HepG2 (cell line): ENCODE results near the gene ANKRD11. TPM values are rescaled to one million over a fixed set of nuclear protein-coding genes. Genes with fewer than 3 reads are reported as not detected.
A peak's percentile ranks its signal among the peaks of the same experiment; 100 is the strongest.

ENCODE experiments used
- ARNTL ChIP-seq: sonication (generic); formaldehyde crosslinking; IDR thresholded peaks from 2 replicates; pipeline ENCODE4 v1.4.0; 2020; ENCODE audit warnings: mild to moderate bottlenecking, missing genetic modification reagents
- BHLHE40 ChIP-seq: IDR thresholded peaks from 2 replicates; pipeline ENCODE4 v1.6.1; 2011; ENCODE audit warnings: low read length, improper control_type of control experiment
- CENPT ChIP-seq: sonication (generic); formaldehyde crosslinking; IDR thresholded peaks from 2 replicates; pipeline ENCODE4 v1.8.0; 2022; ENCODE audit warnings: low read depth, mild to moderate bottlenecking, moderate library complexity, missing genetic modification reagents
- DMAP1 ChIP-seq: IDR thresholded peaks from 2 replicates; pipeline ENCODE4 v1.6.1; 2016
- DR1 ChIP-seq: sonication (generic); formaldehyde crosslinking; IDR thresholded peaks from 2 replicates; pipeline ENCODE4 v1.8.0; 2021; ENCODE audit warnings: mild to moderate bottlenecking, missing genetic modification reagents, inconsistent platforms
- GPN1 ChIP-seq: sonication (generic); formaldehyde crosslinking; IDR thresholded peaks from 2 replicates; pipeline ENCODE4 v1.5.1; 2020; ENCODE audit warnings: missing genetic modification reagents, borderline replicate concordance
- IRF1 ChIP-seq: sonication (generic); formaldehyde crosslinking; IDR thresholded peaks from 2 replicates; pipeline ENCODE4 v1.4.0; 2020; ENCODE audit warnings: low read depth, mild to moderate bottlenecking, missing genetic modification reagents
- JUNB ChIP-seq: sonication (generic); formaldehyde crosslinking; IDR thresholded peaks from 2 replicates; pipeline ENCODE4 v1.8.0; 2022; ENCODE audit warnings: missing genetic modification reagents, mild to moderate bottlenecking, borderline replicate concordance
- KLF6 ChIP-seq: IDR thresholded peaks from 2 replicates; pipeline ENCODE4 v1.8.0; 2016; ENCODE audit warnings: missing biosample characterization, missing genetic modification reagents
- MED8 ChIP-seq: sonication (generic); formaldehyde crosslinking; IDR thresholded peaks from 2 replicates; pipeline ENCODE4 v1.8.1; 2023; ENCODE audit warnings: mild to moderate bottlenecking, missing genetic modification reagents; ENCODE audit not compliant: insufficient replicate concordance
- ONECUT2 ChIP-seq: sonication (generic); formaldehyde crosslinking; IDR thresholded peaks from 2 replicates; pipeline ENCODE4 v1.4.0; 2020; ENCODE audit warnings: missing genetic modification reagents
- RAD21 ChIP-seq: fragments of 450-650 bp; formaldehyde crosslinking; IDR thresholded peaks from 2 replicates; pipeline ENCODE4 v1.5.0; 2020; ENCODE audit warnings: mild to moderate bottlenecking
- SETDB1 ChIP-seq: sonication (generic); formaldehyde crosslinking; IDR thresholded peaks from 2 replicates; pipeline ENCODE4 v1.5.1; 2020; ENCODE audit warnings: missing genetic modification reagents, mild to moderate bottlenecking, borderline replicate concordance
- SRSF9 ChIP-seq: fragments of 200-400 bp; formaldehyde crosslinking; IDR thresholded peaks from 2 replicates; pipeline ENCODE4 v1.6.1; 2018; ENCODE audit warnings: borderline replicate concordance, mild to moderate bottlenecking, low read depth, low read length; ENCODE audit not compliant: insufficient read depth, poor library complexity, severe bottlenecking
- TAF1 ChIP-seq: sonication (generic); formaldehyde crosslinking; IDR thresholded peaks from 2 replicates; pipeline ENCODE4 v1.4.0; 2020; ENCODE audit warnings: missing genetic modification reagents
- YEATS4 ChIP-seq: sonication (generic); formaldehyde crosslinking; IDR thresholded peaks from 2 replicates; pipeline ENCODE4 v1.4.0; 2020; ENCODE audit warnings: missing genetic modification reagents, borderline replicate concordance
- ZNF207 ChIP-seq: fragments of 450-650 bp; IDR thresholded peaks from 2 replicates; pipeline ENCODE4 v1.6.1; 2016; ENCODE audit warnings: antibody characterized with exemption, borderline replicate concordance
- ZNF24 ChIP-seq: fragments of 450-650 bp; IDR thresholded peaks from 2 replicates; pipeline ENCODE4 v1.6.1; 2017; ENCODE audit warnings: antibody characterized with exemption, mild to moderate bottlenecking
- ZNF430 ChIP-seq: sonication (generic); formaldehyde crosslinking; IDR thresholded peaks from 2 replicates; pipeline ENCODE4 v1.9.0; 2021; ENCODE audit warnings: mild to moderate bottlenecking, missing genetic modification reagents
- ZNF576 ChIP-seq: sonication (generic); formaldehyde crosslinking; IDR thresholded peaks from 2 replicates; pipeline ENCODE4 v1.4.0; 2020; ENCODE audit warnings: mild to moderate bottlenecking, missing genetic modification reagents
- polyA plus RNA-seq, 8 experiments: library from polyadenylated mRNA; depleted of rRNA in 3 of 8; stranded (reverse) in 7 of 8; unstranded in 1 of 8; fragments of >200 nt; fragmentation: Illumina TruSeq in 4 of 8; extraction: Trizol in 4 of 8; gene quantifications; 2 replicates each; pipeline versions ENCODE4 v1.2.1 to v1.2.3, GENCODE V29; 2011 to 2016; ENCODE audit warnings: low read depth in 4 of 8, missing spikeins in 1 of 8, mixed read lengths in 1 of 8; ENCODE audit not compliant: insufficient read depth in 1 of 8
- total RNA-seq, 5 experiments: library from RNA; depleted of rRNA; stranded (reverse); fragments of >200 nt; fragmentation: Illumina TruSeq; extraction: Trizol; gene quantifications; 2 replicates each; pipeline ENCODE4 v1.2.3, GENCODE V29; 2016; ENCODE audit warnings: low read depth in 1 of 5
- TF ChIP-seq, protein P1 (sequence below): sonication (generic); formaldehyde crosslinking; IDR thresholded peaks from 2 replicates; pipeline ENCODE4 v1.9.0; 2022; ENCODE audit warnings: missing genetic modification reagents, mild to moderate bottlenecking, borderline replicate concordance
- TF ChIP-seq, protein P2 (sequence below): sonication (generic); formaldehyde crosslinking; IDR thresholded peaks from 2 replicates; pipeline ENCODE4 v1.8.0; 2022; ENCODE audit warnings: mild to moderate bottlenecking, missing genetic modification reagents, moderate library complexity
- TF ChIP-seq, protein P3 (sequence below): sonication (generic); formaldehyde crosslinking; IDR thresholded peaks from 2 replicates; pipeline ENCODE4 v1.4.0; 2020; ENCODE audit warnings: low read depth, mild to moderate bottlenecking, missing genetic modification reagents
- TF ChIP-seq, protein P4 (sequence below), 2 experiments: fragments of 450-650 bp in 1 of 2; sonication (generic) in 1 of 2; formaldehyde crosslinking; IDR thresholded peaks; 2 replicates each; pipeline versions ENCODE4 v1.5.0 to v1.8.0; 2020 to 2022; ENCODE audit warnings: mild to moderate bottlenecking in 1 of 2, missing genetic modification reagents in 1 of 2
- TF ChIP-seq, protein P5 (sequence below): sonication (generic); formaldehyde crosslinking; IDR thresholded peaks from 2 replicates; pipeline ENCODE4 v1.5.0; 2020; ENCODE audit warnings: missing genetic modification reagents, mild to moderate bottlenecking, borderline replicate concordance

ANKRD11 gene
- total and polyA plus RNA-seq, 2 of the 13 experiments (the other 11 are each of a cell fraction or from before 2014, with no cell fraction given): 21.4 to 38.4 TPM

- TF ChIP-seq, protein P1, sequence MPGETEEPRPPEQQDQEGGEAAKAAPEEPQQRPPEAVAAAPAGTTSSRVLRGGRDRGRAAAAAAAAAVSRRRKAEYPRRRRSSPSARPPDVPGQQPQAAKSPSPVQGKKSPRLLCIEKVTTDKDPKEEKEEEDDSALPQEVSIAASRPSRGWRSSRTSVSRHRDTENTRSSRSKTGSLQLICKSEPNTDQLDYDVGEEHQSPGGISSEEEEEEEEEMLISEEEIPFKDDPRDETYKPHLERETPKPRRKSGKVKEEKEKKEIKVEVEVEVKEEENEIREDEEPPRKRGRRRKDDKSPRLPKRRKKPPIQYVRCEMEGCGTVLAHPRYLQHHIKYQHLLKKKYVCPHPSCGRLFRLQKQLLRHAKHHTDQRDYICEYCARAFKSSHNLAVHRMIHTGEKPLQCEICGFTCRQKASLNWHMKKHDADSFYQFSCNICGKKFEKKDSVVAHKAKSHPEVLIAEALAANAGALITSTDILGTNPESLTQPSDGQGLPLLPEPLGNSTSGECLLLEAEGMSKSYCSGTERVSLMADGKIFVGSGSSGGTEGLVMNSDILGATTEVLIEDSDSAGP: no peak
- no peak for TF ChIP-seq CENPT
- TF ChIP-seq DMAP1 (CRISPR knock-in tag): peak; percentile 79; the same call in 1 of the 2 replicates
- no peak for TF ChIP-seq MED8 (CRISPR knock-in tag)
- no peak for TF ChIP-seq JUNB
- TF ChIP-seq ZNF24: no peak
- TF ChIP-seq ARNTL: peak; percentile 86
- no peak for TF ChIP-seq KLF6 (CRISPR knock-in tag)
- no peak for TF ChIP-seq IRF1 (CRISPR knock-in tag)
- TF ChIP-seq, protein P2, sequence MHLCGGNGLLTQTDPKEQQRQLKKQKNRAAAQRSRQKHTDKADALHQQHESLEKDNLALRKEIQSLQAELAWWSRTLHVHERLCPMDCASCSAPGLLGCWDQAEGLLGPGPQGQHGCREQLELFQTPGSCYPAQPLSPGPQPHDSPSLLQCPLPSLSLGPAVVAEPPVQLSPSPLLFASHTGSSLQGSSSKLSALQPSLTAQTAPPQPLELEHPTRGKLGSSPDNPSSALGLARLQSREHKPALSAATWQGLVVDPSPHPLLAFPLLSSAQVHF (CRISPR knock-in tag): no peak
- TF ChIP-seq BHLHE40: peak; percentile 89
- TF ChIP-seq SETDB1: no peak
- 0 out of 2 replicates have a peak, but pooled peaks have one; percentile 0 for TF ChIP-seq TAF1 (CRISPR knock-in tag)
- no peak for TF ChIP-seq ZNF576 (CRISPR knock-in tag)
- TF ChIP-seq, protein P3, sequence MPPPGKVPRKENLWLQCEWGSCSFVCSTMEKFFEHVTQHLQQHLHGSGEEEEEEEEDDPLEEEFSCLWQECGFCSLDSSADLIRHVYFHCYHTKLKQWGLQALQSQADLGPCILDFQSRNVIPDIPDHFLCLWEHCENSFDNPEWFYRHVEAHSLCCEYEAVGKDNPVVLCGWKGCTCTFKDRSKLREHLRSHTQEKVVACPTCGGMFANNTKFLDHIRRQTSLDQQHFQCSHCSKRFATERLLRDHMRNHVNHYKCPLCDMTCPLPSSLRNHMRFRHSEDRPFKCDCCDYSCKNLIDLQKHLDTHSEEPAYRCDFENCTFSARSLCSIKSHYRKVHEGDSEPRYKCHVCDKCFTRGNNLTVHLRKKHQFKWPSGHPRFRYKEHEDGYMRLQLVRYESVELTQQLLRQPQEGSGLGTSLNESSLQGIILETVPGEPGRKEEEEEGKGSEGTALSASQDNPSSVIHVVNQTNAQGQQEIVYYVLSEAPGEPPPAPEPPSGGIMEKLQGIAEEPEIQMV: no peak
- TF ChIP-seq ONECUT2 (CRISPR knock-in tag): no peak
- TF ChIP-seq DR1 (CRISPR knock-in tag): no peak
- TF ChIP-seq ZNF430 (CRISPR knock-in tag): no peak
- TF ChIP-seq, protein P4, sequence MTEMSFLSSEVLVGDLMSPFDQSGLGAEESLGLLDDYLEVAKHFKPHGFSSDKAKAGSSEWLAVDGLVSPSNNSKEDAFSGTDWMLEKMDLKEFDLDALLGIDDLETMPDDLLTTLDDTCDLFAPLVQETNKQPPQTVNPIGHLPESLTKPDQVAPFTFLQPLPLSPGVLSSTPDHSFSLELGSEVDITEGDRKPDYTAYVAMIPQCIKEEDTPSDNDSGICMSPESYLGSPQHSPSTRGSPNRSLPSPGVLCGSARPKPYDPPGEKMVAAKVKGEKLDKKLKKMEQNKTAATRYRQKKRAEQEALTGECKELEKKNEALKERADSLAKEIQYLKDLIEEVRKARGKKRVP (CRISPR knock-in tag; IDR thresholded peaks at IDR 0.05): no peak
- TF ChIP-seq ZNF207: no peak
- no peak for TF ChIP-seq GPN1 (CRISPR knock-in tag)
- TF ChIP-seq, protein P5, sequence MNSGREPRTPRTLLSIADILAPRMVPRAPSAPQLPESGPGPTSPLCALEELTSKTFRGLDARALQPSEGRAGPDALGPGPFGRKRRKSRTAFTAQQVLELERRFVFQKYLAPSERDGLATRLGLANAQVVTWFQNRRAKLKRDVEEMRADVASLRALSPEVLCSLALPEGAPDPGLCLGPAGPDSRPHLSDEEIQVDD (CRISPR knock-in tag): no peak
- TF ChIP-seq YEATS4 (CRISPR knock-in tag): no peak; the same call in 1 of the 2 replicates
- no peak for TF ChIP-seq SRSF9
- no peak for TF ChIP-seq RAD21
These were observed 73.0 kb downstream of the ANKRD11 start (continued) for GRCh38 chr16:89417352-89417751.
